Measurements from ENCODE around the gene CRYZL1. TPM values are rescaled to one million over a fixed set of nuclear protein-coding genes. Genes with fewer than 3 reads are reported as not detected.
"Not testable (repeated sequence)": the region's sequence is repeated elsewhere in the genome, so short reads cannot be mapped to it uniquely, and the experiment has no call there.

The CRYZL1 gene
- total RNA-seq, 1 experiment from 2014 or later: 35.2 TPM

GRCh38 chr21:33619726-33620125 lies 21.8 kb downstream of the CRYZL1 start:
- Mint-ChIP-seq H3K27ac (ENCODE audit: low read depth, unreplicated experiment) (no peak overlapping the region), H3K4me3 (ENCODE audit: unreplicated experiment) (no peak overlapping the region), H3K36me3 (ENCODE audit: insufficient read depth, unreplicated experiment) (peaks cover 70% of the 10 kb centered on the region), H3K4me1 (ENCODE audit: insufficient read depth, unreplicated experiment) (no peaks in the 10 kb centered on the region), H3K27me3 (ENCODE audit: insufficient read depth, unreplicated experiment) (no peaks in the 10 kb centered on the region), H3K9me3 (ENCODE audit: unreplicated experiment) (no peaks in the 10 kb centered on the region)
- DNase-seq (ENCODE audit: unreplicated experiment): no peak
- intact Hi-C loops (cut with micrococcal nuclease): no loop called here
- POLR2A ChIA-PET: interaction anchor here (0.7 to 0.8 kb wide), 2 partner anchors 20 to 21 kb away, joined by 3 read pairs; no protein-coding TSS in a partner anchor
- BruUV-seq (replicated peaks): no TSS peak
- CTCF ChIA-PET: interaction anchor here (2.4 kb wide), 1 partner anchor 14 kb away, joined by 13 read pairs; no protein-coding TSS in a partner anchor
- TF ChIP-seq, protein P1, sequence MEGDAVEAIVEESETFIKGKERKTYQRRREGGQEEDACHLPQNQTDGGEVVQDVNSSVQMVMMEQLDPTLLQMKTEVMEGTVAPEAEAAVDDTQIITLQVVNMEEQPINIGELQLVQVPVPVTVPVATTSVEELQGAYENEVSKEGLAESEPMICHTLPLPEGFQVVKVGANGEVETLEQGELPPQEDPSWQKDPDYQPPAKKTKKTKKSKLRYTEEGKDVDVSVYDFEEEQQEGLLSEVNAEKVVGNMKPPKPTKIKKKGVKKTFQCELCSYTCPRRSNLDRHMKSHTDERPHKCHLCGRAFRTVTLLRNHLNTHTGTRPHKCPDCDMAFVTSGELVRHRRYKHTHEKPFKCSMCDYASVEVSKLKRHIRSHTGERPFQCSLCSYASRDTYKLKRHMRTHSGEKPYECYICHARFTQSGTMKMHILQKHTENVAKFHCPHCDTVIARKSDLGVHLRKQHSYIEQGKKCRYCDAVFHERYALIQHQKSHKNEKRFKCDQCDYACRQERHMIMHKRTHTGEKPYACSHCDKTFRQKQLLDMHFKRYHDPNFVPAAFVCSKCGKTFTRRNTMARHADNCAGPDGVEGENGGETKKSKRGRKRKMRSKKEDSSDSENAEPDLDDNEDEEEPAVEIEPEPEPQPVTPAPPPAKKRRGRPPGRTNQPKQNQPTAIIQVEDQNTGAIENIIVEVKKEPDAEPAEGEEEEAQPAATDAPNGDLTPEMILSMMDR (IDR thresholded peaks at IDR 0.05; ENCODE audit: unreplicated experiment): no peak

DNA sequence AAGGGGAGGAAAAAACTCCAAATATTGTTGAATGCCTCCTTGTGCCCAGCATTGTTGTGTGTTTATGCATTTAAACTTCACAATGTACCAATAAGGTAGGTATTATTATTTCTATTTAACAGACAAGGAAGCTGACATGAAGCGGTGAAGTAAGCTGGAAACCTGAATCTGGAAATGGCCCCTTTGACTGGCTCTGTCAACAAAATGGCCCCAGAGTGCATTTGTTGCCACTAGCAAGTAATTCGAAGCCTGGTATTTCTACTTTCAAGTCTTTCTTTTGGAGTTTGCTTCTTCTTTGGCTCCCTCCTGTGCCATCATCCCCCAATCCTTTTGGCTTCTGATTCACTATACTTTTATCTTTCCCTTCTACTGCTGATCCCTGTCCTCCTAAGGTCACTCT lies 23.1 kb downstream of the CRYZL1 start:
- H3K36me3 Mint-ChIP-seq (ENCODE audit: insufficient read depth, unreplicated experiment): peaks cover 78% of the 10 kb centered on the region
- ChIA-PET CTCF (no interaction called here), POLR2A (no interaction called here)
- no TSS peak for BruUV-seq (replicated peaks)
- no peaks in the 10 kb centered on the region for H3K27me3 Mint-ChIP-seq (ENCODE audit: insufficient read depth, unreplicated experiment)
- no peak overlapping the region for H3K4me3 Mint-ChIP-seq (ENCODE audit: unreplicated experiment)
- intact Hi-C loops (cut with micrococcal nuclease): no loop called here
- no peak for DNase-seq (ENCODE audit: unreplicated experiment)
- no peaks in the 10 kb centered on the region for H3K4me1 Mint-ChIP-seq (ENCODE audit: insufficient read depth, unreplicated experiment)
- no peaks in the 10 kb centered on the region for H3K9me3 Mint-ChIP-seq (ENCODE audit: unreplicated experiment)
- TF ChIP-seq, protein P1 (IDR thresholded peaks at IDR 0.05; ENCODE audit: unreplicated experiment): no peak
- no peak overlapping the region for H3K27ac Mint-ChIP-seq (ENCODE audit: low read depth, unreplicated experiment)

DNA sequence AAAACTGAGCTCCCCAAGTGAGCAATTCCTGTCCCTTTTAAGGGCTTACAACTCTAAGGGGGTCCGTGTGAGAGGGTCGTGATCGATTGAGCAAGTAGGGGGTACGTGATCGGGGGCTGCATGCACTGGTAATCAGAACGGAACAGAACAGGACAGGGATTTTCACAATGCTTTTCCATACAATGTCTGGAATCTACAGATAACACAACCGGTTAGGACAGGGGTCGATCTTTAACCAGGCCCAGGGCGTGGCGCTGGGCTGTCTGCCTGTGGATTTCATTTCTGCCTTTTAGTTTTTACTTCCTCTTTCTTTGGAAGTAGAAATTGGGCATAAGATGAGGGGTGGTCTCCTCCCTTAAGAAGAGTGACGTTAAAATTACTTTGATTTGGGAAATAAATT lies 24.0 kb downstream of the CRYZL1 start:
- peaks cover 78% of the 10 kb centered on the region for H3K36me3 Mint-ChIP-seq (ENCODE audit: insufficient read depth, unreplicated experiment)
- CTCF ChIA-PET; POLR2A ChIA-PET; H3K27ac Mint-ChIP-seq (ENCODE audit: low read depth, unreplicated experiment); intact Hi-C loops (cut with micrococcal nuclease); BruUV-seq (replicated peaks); H3K4me1 Mint-ChIP-seq (ENCODE audit: insufficient read depth, unreplicated experiment); H3K9me3 Mint-ChIP-seq (ENCODE audit: unreplicated experiment); H3K4me3 Mint-ChIP-seq (ENCODE audit: unreplicated experiment); H3K27me3 Mint-ChIP-seq (ENCODE audit: insufficient read depth, unreplicated experiment); DNase-seq (ENCODE audit: unreplicated experiment): not testable (repeated sequence)

GRCh38 chr21:33611006-33611744 lies 30.4 kb downstream of the CRYZL1 start:
- intact Hi-C loops (cut with micrococcal nuclease): no loop called here
- Mint-ChIP-seq H3K27me3 (ENCODE audit: insufficient read depth, unreplicated experiment) (no peaks in the 10 kb centered on the region), H3K27ac (ENCODE audit: low read depth, unreplicated experiment) (no peak overlapping the region), H3K4me3 (ENCODE audit: unreplicated experiment) (no peak overlapping the region), H3K9me3 (ENCODE audit: unreplicated experiment) (no peaks in the 10 kb centered on the region), H3K4me1 (ENCODE audit: insufficient read depth, unreplicated experiment) (no peaks in the 10 kb centered on the region), H3K36me3 (ENCODE audit: insufficient read depth, unreplicated experiment) (peaks cover 69% of the 10 kb centered on the region)
- ChIA-PET CTCF (interaction anchor here (0.6 to 1.2 kb wide), 2 partner anchors 11 to 284 kb away, joined by 3 to 4 read pairs; no protein-coding TSS in a partner anchor), POLR2A (interaction anchor here (0.6 kb wide), 1 partner anchor 285 kb away, joined by 3 read pairs; no protein-coding TSS in a partner anchor)
- no peak for DNase-seq (ENCODE audit: unreplicated experiment)
- BruUV-seq (replicated peaks): no TSS peak
- TF ChIP-seq, protein P1 (IDR thresholded peaks at IDR 0.05; ENCODE audit: unreplicated experiment): no peak
